ENCODE data around the gene SLC16A7.

SLC16A7 gene

GRCh38 chr12:59668674-59669073 lies 72.8 kb downstream of the SLC16A7 start:
- no peak for DNase-seq (ENCODE audit: low spot score)

- no peak for DNase-seq (ENCODE audit: low spot score)
Measured at GRCh38 chr12:59672273-59672672, 76.4 kb downstream of the SLC16A7 start.

- DNase-seq (ENCODE audit: low spot score) = no peak
Measured at GRCh38 chr12:59675461-59675860, 79.6 kb downstream of the SLC16A7 start.

- DNase-seq (ENCODE audit: low spot score) = no peak
Measured at GRCh38 chr12:59677857-59678256, 82.0 kb downstream of the SLC16A7 start.

GRCh38 chr12:59678759-59679411 lies 83.1 kb downstream of the SLC16A7 start:
- no peak for DNase-seq (ENCODE audit: low spot score)

- DNase-seq (ENCODE audit: low spot score) = no peak
Measured at GRCh38 chr12:59689776-59690175, 93.9 kb downstream of the SLC16A7 start.

- no peak for DNase-seq (ENCODE audit: low spot score)
Measured at GRCh38 chr12:59695379-59695778, 99.5 kb downstream of the SLC16A7 start.

GRCh38 chr12:59698600-59698999 lies 102.8 kb downstream of the SLC16A7 start:
- DNase-seq (ENCODE audit: low spot score) = no peak

- DNase-seq (ENCODE audit: low spot score) = no peak
Measured at GRCh38 chr12:59699421-59700152, 103.8 kb downstream of the SLC16A7 start.

- no peak for DNase-seq (ENCODE audit: low spot score)
Measured at GRCh38 chr12:59700153-59700450, 104.3 kb downstream of the SLC16A7 start.

GRCh38 chr12:59708064-59708463 lies 112.2 kb downstream of the SLC16A7 start:
- DNase-seq (ENCODE audit: low spot score) = no peak

GRCh38 chr12:59708484-59708883 lies 112.7 kb downstream of the SLC16A7 start:
- no peak for DNase-seq (ENCODE audit: low spot score)

- no peak for DNase-seq (ENCODE audit: low spot score)
Measured at GRCh38 chr12:59710004-59710628, 114.3 kb downstream of the SLC16A7 start.

GRCh38 chr12:59710964-59711363 lies 115.1 kb downstream of the SLC16A7 start:
- DNase-seq (ENCODE audit: low spot score) = no peak

- DNase-seq (ENCODE audit: low spot score) = no peak
Measured at GRCh38 chr12:59715434-59715833, 119.6 kb downstream of the SLC16A7 start.

- no peak for DNase-seq (ENCODE audit: low spot score)
Measured at GRCh38 chr12:59716043-59716442, 120.2 kb downstream of the SLC16A7 start.

- DNase-seq (ENCODE audit: low spot score) = no peak
Measured at GRCh38 chr12:59717436-59717835, 121.6 kb downstream of the SLC16A7 start.

- DNase-seq (ENCODE audit: low spot score) = no peak
Measured at GRCh38 chr12:59719701-59720100, 123.9 kb downstream of the SLC16A7 start.

GRCh38 chr12:59723520-59723919 lies 127.7 kb downstream of the SLC16A7 start:
- DNase-seq (ENCODE audit: low spot score) = no peak

GRCh38 chr12:59724011-59724695 lies 128.3 kb downstream of the SLC16A7 start:
- DNase-seq (ENCODE audit: low spot score) = no peak

- DNase-seq (ENCODE audit: low spot score) = no peak
Measured at GRCh38 chr12:59733200-59733599, 137.4 kb downstream of the SLC16A7 start.

- DNase-seq (ENCODE audit: low spot score) = no peak
Measured at GRCh38 chr12:59734371-59734770, 138.5 kb downstream of the SLC16A7 start.

- no peak for DNase-seq (ENCODE audit: low spot score)
Measured at GRCh38 chr12:59735231-59735630, 139.4 kb downstream of the SLC16A7 start.

Data from left forelimb (tissue), 1 donor.